Progenitor cell of endocrine pancreas (in vitro differentiated cells): ENCODE data around the gene PPP2R2B. TPM values are rescaled to one million over a fixed set of nuclear protein-coding genes. Genes with fewer than 3 reads are reported as not detected.

Source experiments
- DNase-seq: peaks from one replicate; pipeline ENCODE4 v3.0.0; 2021; ENCODE audit warnings: low spot score; ENCODE audit not compliant: unreplicated experiment
- H3K27ac Mint-ChIP-seq: 2 replicates; pipeline ENCODE4 v1.8.0; 2021; ENCODE audit warnings: mild to moderate bottlenecking, moderate library complexity, mixed read lengths
- H3K27me3 Mint-ChIP-seq: 2 replicates; pipeline ENCODE4 v1.8.0; 2021; ENCODE audit warnings: mixed read lengths
- H3K36me3 Mint-ChIP-seq: 2 replicates; pipeline ENCODE4 v1.8.0; 2022; ENCODE audit warnings: mixed read lengths; ENCODE audit not compliant: insufficient read depth
- H3K4me1 Mint-ChIP-seq: 2 replicates; pipeline ENCODE4 v1.8.0; 2021; ENCODE audit warnings: low read depth, mixed read lengths
- H3K4me3 Mint-ChIP-seq: 2 replicates; pipeline ENCODE4 v1.8.0; 2021; ENCODE audit warnings: low read depth, mild to moderate bottlenecking, moderate library complexity, mixed read lengths
- H3K9me3 Mint-ChIP-seq: 2 replicates; pipeline ENCODE4 v1.8.0; 2021; ENCODE audit warnings: low read depth, mixed read lengths
- CTCF ChIP-seq: fragments of 200-600 bp; sonication (generic); IDR thresholded peaks from one replicate; pipeline ENCODE4 v1.5.0; 2021; ENCODE audit warnings: antibody characterized with exemption, mild to moderate bottlenecking; ENCODE audit not compliant: unreplicated experiment
- total RNA-seq: library from RNA; stranded (reverse); gene quantifications from 2 replicates; pipeline ENCODE4 v1.2.1, GENCODE V29; 2021

Gene PPP2R2B
- total RNA-seq, 1 donor from 2014 or later = 1.8 TPM

DNA sequence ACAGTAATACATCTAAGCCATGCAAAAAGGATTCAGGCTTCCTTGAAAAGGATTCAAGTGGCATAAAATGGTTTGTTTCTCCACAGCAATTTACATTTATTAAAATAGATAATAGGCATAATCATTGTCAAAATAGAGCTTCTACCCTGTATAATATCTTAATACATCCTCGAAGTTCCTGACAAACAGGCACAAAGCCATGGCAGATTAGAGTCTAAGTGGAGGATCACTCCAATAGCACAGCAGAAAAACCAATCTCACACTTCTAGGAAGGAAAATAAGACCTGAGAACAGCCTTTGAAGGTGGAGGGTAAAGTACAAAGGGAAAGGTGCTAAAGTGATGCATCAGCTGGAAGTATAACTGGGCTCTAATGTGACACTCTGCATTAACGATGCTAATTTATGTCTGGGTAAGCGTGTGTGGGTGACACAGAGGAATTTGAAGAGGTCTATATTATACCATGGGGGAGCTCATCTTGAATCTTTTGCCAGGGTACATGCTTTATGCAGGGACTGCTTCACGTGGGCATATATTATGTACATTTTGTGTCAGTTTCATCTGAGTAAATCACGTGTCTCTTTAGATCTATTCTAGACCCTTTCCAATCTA lies 28.8 kb downstream of the PPP2R2B start:
- no peak overlapping the region for H3K4me3 Mint-ChIP-seq
- H3K27ac Mint-ChIP-seq = no peak overlapping the region
- H3K36me3 Mint-ChIP-seq = no peaks in the 10 kb centered on the region
- no peaks in the 10 kb centered on the region for H3K9me3 Mint-ChIP-seq
- TF ChIP-seq CTCF = no peak
- peaks cover 5% of the 10 kb centered on the region for H3K4me1 Mint-ChIP-seq
- peaks cover 84% of the 10 kb centered on the region for H3K27me3 Mint-ChIP-seq
- DNase-seq = no peak

DNA sequence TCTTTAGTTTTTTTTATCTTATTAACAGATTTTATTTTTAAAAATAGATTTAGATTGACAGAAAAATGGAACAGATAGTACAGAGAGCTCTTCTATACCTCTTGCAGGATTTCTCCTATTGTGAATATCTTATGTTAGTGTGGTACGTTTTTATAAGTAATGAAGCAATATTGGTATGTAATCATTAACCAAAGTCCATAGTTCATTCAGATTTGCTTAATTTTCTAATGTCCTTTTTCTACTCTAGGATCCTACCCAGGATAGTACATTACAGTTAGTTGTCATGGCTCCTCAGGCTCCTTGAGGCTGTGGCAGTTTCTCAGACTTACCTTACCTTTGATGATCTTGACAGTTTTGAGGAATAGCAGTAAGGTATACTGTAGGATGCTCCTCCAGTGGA lies 30.4 kb downstream of the PPP2R2B start:
- DNase-seq = no peak
- no peak overlapping the region for H3K4me3 Mint-ChIP-seq
- peaks cover 70% of the 10 kb centered on the region for H3K27me3 Mint-ChIP-seq
- H3K27ac Mint-ChIP-seq = no peak overlapping the region
- no peaks in the 10 kb centered on the region for H3K9me3 Mint-ChIP-seq
- no peaks in the 10 kb centered on the region for H3K36me3 Mint-ChIP-seq
- no peak for TF ChIP-seq CTCF
- H3K4me1 Mint-ChIP-seq = peaks cover 5% of the 10 kb centered on the region

DNA sequence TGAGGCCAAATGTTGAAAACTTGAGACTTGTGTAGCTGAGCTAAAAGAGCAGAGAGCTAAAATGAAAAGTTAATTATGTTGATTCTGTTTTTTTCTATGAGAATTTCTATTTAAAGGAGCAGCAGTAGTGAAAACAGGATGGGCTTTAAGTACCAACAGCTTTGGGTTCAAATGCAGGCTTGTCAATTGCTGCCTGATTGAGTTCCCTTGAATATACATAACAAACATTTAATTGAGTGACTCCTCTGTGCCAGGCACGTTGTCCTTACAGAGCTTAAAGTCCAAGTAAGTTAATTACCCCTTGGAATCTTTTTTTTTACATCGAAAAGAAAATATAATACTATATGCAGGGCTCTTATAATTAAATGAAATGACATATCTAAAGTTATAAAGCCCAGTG lies 38.5 kb downstream of the PPP2R2B start:
- H3K27ac Mint-ChIP-seq = no peak overlapping the region

DNA sequence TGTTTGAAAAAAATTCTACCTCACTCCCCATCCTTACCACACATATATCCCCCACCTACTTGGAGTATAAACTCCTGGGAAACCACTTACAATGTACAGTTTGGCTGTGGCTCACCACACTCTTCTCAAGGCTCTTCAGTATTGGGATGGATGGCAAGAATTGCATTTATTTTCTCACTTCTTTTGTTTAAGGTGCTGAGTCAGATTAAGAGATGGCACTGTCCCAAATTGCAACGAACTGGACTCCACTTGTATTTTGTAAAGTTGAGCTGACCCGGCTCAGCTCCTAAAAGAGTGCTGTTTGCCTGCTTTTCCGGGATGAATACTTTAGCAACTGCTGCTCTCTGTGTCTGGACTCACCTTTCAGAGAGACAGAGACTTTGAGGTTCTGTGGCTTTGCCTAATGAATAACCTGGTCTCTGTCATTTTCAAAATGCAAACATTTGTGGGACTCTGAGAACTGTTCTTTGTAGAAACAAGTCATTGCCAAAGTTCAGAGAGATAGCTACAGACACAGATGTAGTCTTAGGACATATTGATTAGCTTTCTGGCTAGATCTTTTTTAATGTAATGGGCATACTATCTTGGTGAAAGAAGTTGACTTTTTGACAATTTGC lies 42.2 kb downstream of the PPP2R2B start:
- Mint-ChIP-seq H3K27ac (no peak overlapping the region), H3K27me3 (peaks cover 32% of the 10 kb centered on the region), H3K36me3 (no peaks in the 10 kb centered on the region), H3K4me3 (no peak overlapping the region), H3K4me1 (no peaks in the 10 kb centered on the region), H3K9me3 (no peaks in the 10 kb centered on the region)
- no peak for DNase-seq
- no peak for TF ChIP-seq CTCF

More for the DNA sequence above, 38.5 kb downstream of the PPP2R2B start:
- Mint-ChIP-seq H3K27me3 (peaks cover 31% of the 10 kb centered on the region), H3K4me1 (no peaks in the 10 kb centered on the region), H3K9me3 (no peaks in the 10 kb centered on the region), H3K4me3 (no peak overlapping the region), H3K36me3 (no peaks in the 10 kb centered on the region)
- no peak for TF ChIP-seq CTCF
- DNase-seq = no peak

DNA sequence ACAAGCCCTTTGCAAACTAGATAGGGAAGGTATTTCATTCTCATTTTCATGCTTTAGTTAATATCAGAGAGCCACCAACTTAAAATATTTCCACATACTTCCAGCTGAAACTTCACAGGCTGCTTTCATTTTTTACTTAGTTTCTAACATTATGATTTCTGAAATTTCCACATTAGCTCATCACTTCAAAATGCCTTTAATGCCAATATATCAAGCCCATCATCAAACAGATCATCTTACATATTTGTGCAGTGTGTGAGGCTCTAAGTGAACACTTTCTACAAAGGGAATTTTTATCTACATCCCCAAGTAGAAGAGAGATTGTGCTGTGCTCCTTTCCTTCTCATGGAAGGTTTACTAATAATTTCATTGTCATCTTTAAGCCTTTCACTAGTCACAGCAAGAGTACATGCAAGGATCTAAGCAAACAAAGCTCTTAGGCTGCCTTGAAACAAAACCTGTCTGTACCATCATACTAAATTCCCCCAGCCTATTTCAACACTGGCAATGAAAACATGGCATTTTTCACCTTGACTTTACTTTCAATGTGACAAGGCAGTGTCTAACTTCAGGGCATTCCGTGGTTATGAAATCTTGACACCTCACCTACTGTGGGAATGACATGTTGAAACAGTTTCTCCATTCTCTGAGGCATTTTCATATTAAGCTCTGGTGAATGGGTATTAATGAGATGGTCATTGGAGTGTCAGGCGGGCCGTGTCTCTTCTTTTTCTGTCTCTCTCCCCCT lies 45.4 kb downstream of the PPP2R2B start:
- peaks cover 19% of the 10 kb centered on the region for H3K27me3 Mint-ChIP-seq
- no peaks in the 10 kb centered on the region for H3K4me1 Mint-ChIP-seq
- no peak for DNase-seq
- no peak overlapping the region for H3K27ac Mint-ChIP-seq
- TF ChIP-seq CTCF = no peak
- no peaks in the 10 kb centered on the region for H3K36me3 Mint-ChIP-seq
- no peaks in the 10 kb centered on the region for H3K9me3 Mint-ChIP-seq
- no peak overlapping the region for H3K4me3 Mint-ChIP-seq
